Esophagus squamous epithelium (tissue), 4 donors: Measurements from ENCODE around the gene HS3ST3B1.

Experiments
- POLR2A ChIP-seq, 4 donors: fragments of 450-650 bp; IDR thresholded peaks; one replicate each; pipeline ENCODE4 v1.6.1; 2017; ENCODE audit warnings: antibody characterized with exemption in 4 of 4, mild to moderate bottlenecking in 4 of 4, moderate library complexity in 3 of 4
- TF ChIP-seq, protein P1 (sequence below), 6 experiments: fragments of 450-650 bp in 4 of 6; fragments of 200-600 bp in 2 of 6; sonication (generic) in 2 of 6; IDR thresholded peaks; one replicate each; pipeline ENCODE4 v1.5.1; 2016 to 2019; ENCODE audit warnings: antibody characterized with exemption in 6 of 6, mild to moderate bottlenecking in 4 of 6, moderate library complexity in 4 of 6

DNA sequence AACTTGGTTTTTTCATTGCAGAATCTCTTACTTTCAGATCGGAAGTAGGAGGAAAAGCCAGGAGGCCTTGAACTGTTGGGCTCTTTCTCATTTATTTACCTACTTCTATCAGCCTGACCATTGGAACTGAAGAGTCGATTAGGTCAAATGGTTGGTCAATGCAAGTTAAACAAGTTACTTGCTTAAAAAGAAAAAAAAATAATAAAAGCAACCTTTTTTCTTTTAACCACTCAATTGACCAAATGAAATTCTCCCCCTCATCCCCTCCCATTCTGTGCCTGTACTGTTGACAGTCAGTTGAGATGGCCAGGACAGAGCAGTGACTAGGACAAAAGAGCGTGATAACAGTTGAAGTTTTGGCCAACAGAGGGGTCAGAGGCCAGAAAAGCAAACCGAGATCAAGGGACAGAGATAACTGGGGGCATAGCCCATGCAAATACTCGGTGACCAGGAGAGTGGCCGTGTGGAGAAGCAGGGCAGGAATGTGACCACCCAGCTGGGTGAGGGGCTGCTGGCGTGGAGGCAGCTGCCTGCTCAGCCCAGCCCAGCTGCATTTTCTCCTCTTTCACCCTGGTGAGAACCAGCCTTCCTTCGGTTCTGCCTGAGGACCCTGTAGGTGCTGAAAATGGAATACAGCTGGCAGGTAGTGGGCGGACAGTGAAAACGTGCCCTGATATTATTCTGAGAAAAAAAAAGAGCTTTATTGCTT lies 72.2 kb downstream of the HS3ST3B1 start:
- TF ChIP-seq, protein P1, sequence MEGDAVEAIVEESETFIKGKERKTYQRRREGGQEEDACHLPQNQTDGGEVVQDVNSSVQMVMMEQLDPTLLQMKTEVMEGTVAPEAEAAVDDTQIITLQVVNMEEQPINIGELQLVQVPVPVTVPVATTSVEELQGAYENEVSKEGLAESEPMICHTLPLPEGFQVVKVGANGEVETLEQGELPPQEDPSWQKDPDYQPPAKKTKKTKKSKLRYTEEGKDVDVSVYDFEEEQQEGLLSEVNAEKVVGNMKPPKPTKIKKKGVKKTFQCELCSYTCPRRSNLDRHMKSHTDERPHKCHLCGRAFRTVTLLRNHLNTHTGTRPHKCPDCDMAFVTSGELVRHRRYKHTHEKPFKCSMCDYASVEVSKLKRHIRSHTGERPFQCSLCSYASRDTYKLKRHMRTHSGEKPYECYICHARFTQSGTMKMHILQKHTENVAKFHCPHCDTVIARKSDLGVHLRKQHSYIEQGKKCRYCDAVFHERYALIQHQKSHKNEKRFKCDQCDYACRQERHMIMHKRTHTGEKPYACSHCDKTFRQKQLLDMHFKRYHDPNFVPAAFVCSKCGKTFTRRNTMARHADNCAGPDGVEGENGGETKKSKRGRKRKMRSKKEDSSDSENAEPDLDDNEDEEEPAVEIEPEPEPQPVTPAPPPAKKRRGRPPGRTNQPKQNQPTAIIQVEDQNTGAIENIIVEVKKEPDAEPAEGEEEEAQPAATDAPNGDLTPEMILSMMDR (IDR thresholded peaks at IDR 0.05) = no peak
- no peak for TF ChIP-seq POLR2A (IDR thresholded peaks at IDR 0.05)
